ENCODE results near the gene PLAGL1. TPM values are rescaled to one million over a fixed set of nuclear protein-coding genes. Genes with fewer than 3 reads are reported as not detected.
"Not testable (repeated sequence)": the region's sequence is repeated elsewhere in the genome, so short reads cannot be mapped to it uniquely, and the experiment has no call there.

The PLAGL1 gene
- total RNA-seq, 2 donors from 2014 or later, result 36.6 to 51.8 TPM

DNA sequence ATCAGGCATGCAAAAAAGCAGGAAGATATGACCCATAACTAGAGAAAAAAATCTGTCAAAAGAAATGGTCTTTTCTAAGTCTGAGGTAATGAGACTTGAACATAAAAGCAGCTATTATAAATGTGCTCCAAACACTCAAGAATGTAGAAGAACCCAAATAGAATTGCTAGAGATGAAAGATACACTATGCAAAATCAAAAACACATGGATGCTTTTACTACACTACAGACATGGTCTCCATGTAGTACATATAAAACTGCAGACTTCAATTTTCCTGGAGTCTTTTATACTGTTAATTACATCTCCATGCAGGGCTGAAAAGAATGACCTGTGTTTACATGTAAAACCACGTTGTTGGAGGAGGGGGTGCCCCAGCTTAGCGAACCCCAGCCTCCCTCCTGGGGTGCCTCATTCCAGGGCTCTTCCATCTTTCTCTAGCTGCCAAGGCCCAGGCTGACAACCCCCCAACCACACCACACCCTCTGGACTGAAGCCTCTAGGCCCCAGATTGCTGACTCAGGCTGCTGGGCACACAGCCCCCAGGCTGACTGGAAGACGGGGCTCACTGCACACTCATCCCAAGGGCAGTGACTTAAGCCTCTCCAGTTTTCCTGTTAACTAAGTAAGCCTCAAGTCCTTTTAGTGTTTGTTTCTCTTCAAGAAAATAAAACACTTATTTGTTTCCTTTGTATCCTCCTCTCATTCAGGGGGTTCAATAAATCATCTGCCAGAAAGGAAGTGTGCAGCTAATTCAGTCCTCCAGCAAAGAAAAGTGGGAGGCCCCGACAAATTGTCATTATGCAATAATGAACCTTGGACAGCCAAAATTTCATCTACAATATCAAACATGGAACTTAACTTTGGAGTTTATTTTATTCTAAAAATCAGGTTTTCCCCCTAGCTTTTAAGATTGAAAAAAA is 26.0 kb upstream of the PLAGL1 start:
- H3K27me3 Mint-ChIP-seq (ENCODE audit: low read depth), result no peaks in the 10 kb centered on the region
- ATAC-seq (replicated peaks in 1 of 2) (no peak), DNase-seq (no peak)

DNA sequence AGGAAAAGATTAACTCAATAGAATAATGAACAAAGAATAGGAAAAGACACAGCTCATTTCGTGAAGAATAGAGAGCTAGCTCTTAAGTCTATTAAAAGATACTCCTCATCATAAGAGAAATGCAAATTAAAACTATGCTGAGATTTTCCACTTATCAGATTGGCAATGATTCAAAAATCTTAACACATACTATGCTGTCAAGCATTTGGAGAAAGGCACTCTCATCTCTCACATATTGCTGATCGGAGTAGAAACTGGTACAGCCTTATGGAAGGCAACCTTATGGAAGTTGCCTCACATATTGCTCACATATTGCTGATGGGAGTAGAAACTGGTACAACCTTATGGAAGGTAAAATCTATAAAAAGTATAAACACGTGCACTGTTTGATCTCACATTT is 21.4 kb upstream of the PLAGL1 start:
- no peak for DNase-seq
- ATAC-seq (replicated peaks in 1 of 2), result no peak
- Mint-ChIP-seq H3K9me3 (peaks cover 0 to 2% of the 10 kb centered on the region in 2 donors), H3K36me3 (ENCODE audit: insufficient read depth in 2 of 2) (no peaks in the 10 kb centered on the region), H3K4me1 (ENCODE audit: low read depth) (no peaks in the 10 kb centered on the region), H3K27me3 (ENCODE audit: low read depth) (no peaks in the 10 kb centered on the region), H3K27ac (no peak overlapping the region), H3K4me3 (no peak overlapping the region)

More for the DNA sequence above, 26.0 kb upstream of the PLAGL1 start:
- peaks cover 0 to 2% of the 10 kb centered on the region in 2 donors for H3K9me3 Mint-ChIP-seq
- no peak overlapping the region for H3K27ac Mint-ChIP-seq
- no peak overlapping the region for H3K4me3 Mint-ChIP-seq
- H3K4me1 Mint-ChIP-seq (ENCODE audit: low read depth), result peaks cover 14% of the 10 kb centered on the region
- no peaks in the 10 kb centered on the region for H3K36me3 Mint-ChIP-seq (ENCODE audit: insufficient read depth in 2 of 2)

DNA sequence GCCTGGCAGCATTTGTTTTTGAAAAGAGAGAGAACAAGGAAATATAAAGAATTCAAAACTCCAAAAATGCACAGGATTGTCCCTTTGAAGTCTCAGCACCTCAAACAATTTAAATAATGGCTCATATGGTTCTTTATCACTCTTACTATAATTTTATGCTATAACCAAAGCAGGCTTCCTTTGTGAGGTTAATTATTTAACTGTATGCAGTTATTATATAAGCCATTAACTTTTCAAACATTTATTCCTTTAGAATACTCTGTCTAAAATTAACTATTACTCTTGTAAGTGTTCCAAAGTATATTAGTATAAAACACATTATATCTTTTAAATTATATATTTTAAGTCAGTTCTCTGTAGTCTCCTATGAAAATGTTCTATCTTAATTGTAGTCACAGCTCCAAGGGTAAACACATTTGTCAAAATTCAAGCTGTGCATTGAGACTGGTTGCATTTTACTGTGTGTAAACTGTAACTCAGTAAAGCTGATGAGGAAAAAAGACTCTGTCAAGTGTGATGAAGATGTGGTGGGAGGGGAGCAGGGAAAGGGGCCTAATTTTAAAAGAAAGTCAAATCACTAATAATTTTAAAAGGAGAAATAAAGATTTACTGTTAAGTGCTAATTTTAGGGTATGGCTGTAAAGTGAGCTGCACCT is 20.0 kb upstream of the PLAGL1 start:
- ATAC-seq (replicated peaks in 1 of 2) (no peak), DNase-seq (no peak)
- H3K27ac Mint-ChIP-seq, result no peak overlapping the region
- H3K27me3 Mint-ChIP-seq (ENCODE audit: low read depth), result no peaks in the 10 kb centered on the region
- H3K36me3 Mint-ChIP-seq (ENCODE audit: insufficient read depth in 2 of 2), result no peaks in the 10 kb centered on the region
- peaks cover 0 to 2% of the 10 kb centered on the region in 2 donors for H3K9me3 Mint-ChIP-seq
- no peak overlapping the region for H3K4me3 Mint-ChIP-seq
- no peaks in the 10 kb centered on the region for H3K4me1 Mint-ChIP-seq (ENCODE audit: low read depth)

DNA sequence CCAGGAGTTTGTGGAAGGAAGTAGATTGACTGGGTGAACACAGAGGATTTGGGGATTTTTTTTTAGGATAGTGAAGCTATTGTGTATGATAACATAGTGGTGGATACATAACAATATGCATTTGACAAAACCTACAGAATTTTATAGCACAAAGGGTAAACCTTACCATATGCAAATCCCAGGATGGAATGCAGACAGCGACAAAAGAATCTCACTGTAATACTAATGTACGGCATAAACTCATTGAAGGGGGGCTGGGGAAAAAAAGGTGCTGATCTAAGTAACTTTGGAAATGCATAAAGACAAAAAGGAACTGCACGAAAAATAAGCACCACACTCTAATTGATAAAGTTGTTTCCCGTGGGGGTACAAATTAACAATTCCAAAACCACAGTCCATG is 15.2 kb upstream of the PLAGL1 start:
- H3K36me3 Mint-ChIP-seq (ENCODE audit: insufficient read depth in 2 of 2), result no peaks in the 10 kb centered on the region
- H3K4me1 Mint-ChIP-seq (ENCODE audit: low read depth), result no peaks in the 10 kb centered on the region
- H3K4me3 Mint-ChIP-seq, result no peak overlapping the region
- H3K9me3 Mint-ChIP-seq, result no peaks in the 10 kb centered on the region
- no peak for ATAC-seq (replicated peaks in 1 of 2)
- no peaks in the 10 kb centered on the region for H3K27me3 Mint-ChIP-seq (ENCODE audit: low read depth)
- no peak for DNase-seq
- H3K27ac Mint-ChIP-seq, result no peak overlapping the region

DNA sequence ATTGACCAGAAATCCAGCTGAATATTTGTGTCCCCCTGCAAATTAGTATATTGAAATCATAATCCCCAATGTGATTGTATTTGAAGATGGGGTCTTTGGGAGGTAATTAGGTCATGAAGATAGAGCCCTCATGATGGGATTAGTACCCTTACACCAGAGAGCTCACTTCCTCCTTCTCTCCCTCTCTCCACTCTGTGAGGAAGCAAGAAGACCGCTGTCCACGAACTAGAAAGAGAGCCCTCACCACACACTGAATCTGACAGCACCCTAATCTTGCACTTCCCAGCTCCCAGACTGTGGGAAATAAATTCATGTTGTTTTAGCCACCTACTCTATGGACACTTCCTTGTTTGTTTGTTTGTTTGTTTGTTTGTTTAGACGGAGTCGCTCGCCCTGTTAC is 11.9 kb upstream of the PLAGL1 start:
- no peak overlapping the region for H3K4me3 Mint-ChIP-seq
- no peaks in the 10 kb centered on the region for H3K36me3 Mint-ChIP-seq (ENCODE audit: insufficient read depth in 2 of 2)
- H3K4me1 Mint-ChIP-seq (ENCODE audit: low read depth), result no peaks in the 10 kb centered on the region
- ATAC-seq (replicated peaks in 1 of 2), result no peak
- no peak for DNase-seq
- H3K27me3 Mint-ChIP-seq (ENCODE audit: low read depth), result no peaks in the 10 kb centered on the region
- H3K9me3 Mint-ChIP-seq, result no peaks in the 10 kb centered on the region
- no peak overlapping the region for H3K27ac Mint-ChIP-seq

DNA sequence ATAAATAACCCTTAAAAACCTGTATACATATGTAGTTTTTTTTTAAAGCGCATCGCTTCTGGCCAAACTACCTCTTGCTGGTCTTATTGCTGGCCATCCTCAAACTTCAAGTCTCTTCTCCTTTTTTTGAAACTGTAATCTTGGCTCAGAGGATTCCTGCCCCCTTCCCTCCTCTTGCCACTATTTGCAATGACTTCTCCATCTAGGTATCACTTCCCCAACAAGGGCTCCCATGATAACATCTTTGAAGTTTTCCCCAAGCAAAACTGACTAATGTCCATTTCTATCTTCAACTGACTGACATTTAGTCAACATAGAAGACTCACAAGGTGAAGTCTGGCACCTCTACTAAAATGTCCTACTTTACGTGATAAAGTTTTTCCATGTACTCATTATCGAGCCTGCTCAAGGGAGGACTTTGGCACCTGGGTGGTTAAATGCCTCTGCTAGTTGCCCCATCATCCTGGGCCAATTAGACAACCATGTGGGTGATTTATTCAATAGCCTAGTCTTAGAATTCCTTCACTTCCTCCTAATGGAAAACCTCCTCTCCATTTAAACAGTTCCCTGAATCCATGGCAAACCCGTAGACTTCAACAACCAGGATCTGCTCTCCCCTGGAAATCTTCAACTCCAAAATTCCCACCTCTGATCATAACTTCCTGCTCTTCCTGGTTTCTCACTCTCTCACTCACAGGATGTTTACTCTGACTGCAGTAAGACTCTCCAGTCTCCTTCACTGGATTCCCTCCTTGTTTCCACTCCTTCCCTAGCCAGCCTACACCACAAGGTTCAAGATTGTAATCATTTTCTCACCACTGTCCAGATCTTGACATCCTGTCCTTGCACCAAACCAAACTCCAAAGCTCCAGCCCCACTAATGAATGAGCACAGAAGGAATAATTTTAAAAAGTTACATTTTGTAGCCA is 9.4 kb upstream of the PLAGL1 start:
- H3K4me3 Mint-ChIP-seq, result no peak overlapping the region
- DNase-seq, result no peak
- H3K27me3 Mint-ChIP-seq (ENCODE audit: low read depth), result no peaks in the 10 kb centered on the region
- no peaks in the 10 kb centered on the region for H3K4me1 Mint-ChIP-seq (ENCODE audit: low read depth)
- no peak for ATAC-seq (replicated peaks in 1 of 2)
- H3K36me3 Mint-ChIP-seq (ENCODE audit: insufficient read depth in 2 of 2), result no peaks in the 10 kb centered on the region
- no peaks in the 10 kb centered on the region for H3K9me3 Mint-ChIP-seq
- no peak overlapping the region for H3K27ac Mint-ChIP-seq

DNA sequence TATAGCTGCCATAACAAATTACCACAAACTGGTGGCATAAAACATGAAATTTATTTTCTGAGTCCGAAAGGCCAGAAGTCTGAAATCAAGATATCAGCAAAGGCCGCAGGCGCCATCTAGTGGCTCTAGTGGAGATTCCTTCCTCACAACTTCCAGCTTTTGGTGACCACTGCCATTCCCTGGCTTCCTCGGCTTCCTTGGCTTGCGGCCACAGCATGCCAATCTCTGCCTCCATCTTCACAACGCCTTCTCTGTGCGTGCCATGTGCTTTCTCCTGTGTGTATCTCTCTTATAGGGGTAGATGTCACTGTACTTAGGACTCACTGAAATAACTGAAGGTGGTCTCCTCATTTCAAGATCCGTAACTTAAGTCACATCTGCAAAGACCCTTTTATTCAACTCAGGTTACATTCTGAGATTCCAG is 5.4 kb upstream of the PLAGL1 start:
- H3K4me3 Mint-ChIP-seq, result no peak overlapping the region
- no peak overlapping the region for H3K27ac Mint-ChIP-seq
- peaks cover 1% of the 10 kb centered on the region in 2 donors for H3K36me3 Mint-ChIP-seq (ENCODE audit: insufficient read depth in 2 of 2)
- H3K9me3 Mint-ChIP-seq, result no peaks in the 10 kb centered on the region
- DNase-seq (peak; percentile 56 to 64), ATAC-seq (replicated peaks in 1 of 2) (peak in 1 of 2 donors; percentile 21)
- peaks cover 23% of the 10 kb centered on the region for H3K27me3 Mint-ChIP-seq (ENCODE audit: low read depth)
- H3K4me1 Mint-ChIP-seq (ENCODE audit: low read depth), result peaks cover 4% of the 10 kb centered on the region

DNA sequence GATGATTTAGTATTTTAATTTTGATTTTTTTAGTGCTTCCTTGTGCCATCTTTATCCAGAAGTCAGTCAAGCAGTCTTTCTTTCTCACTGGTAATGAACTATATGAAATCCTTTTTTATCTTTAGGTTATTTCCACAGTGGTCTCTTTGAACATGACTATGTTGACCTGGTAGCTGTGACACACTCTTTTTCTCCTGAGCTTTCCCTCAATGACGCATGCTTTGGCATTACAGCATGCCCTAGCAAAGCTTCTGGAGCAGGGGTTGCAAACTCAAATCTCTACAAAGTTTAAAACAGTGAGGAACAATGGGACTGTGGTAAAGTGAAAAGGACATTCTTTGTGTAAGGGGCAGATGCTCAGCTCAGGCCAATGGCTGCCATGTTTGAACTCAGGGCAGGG is 4.5 kb upstream of the PLAGL1 start:
- no peaks in the 10 kb centered on the region for H3K9me3 Mint-ChIP-seq
- no peak overlapping the region for H3K4me3 Mint-ChIP-seq
- peaks cover 5% of the 10 kb centered on the region for H3K4me1 Mint-ChIP-seq (ENCODE audit: low read depth)
- ATAC-seq (replicated peaks in 1 of 2), result no peak
- peaks cover 23% of the 10 kb centered on the region for H3K27me3 Mint-ChIP-seq (ENCODE audit: low read depth)
- peaks cover 1% of the 10 kb centered on the region in 2 donors for H3K36me3 Mint-ChIP-seq (ENCODE audit: insufficient read depth in 2 of 2)
- DNase-seq, result no peak
- no peak overlapping the region for H3K27ac Mint-ChIP-seq

DNA sequence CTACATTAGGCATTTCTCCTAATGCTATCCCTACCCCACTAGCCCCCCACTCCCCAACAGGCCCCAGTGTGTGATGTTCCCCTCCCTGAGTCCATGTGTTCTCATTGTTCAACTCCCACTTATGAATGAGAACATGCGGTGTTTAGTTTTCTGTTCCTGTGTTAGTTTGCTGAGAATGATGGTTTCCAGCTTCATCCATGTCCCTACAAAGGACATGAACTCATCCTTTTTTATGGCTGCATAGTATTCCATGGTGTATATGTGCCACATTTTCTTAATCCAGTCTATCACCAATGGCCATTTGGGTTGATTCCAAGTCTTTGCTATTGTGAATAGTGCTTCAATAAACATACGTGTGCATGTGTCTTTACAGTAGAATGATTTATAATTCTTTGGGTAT is 1.6 kb upstream of the PLAGL1 start:
- not testable (repeated sequence) for ATAC-seq (replicated peaks in 1 of 2); H3K4me3 Mint-ChIP-seq; H3K9me3 Mint-ChIP-seq; H3K36me3 Mint-ChIP-seq (ENCODE audit: insufficient read depth in 2 of 2); DNase-seq
- Mint-ChIP-seq H3K27me3 (ENCODE audit: low read depth) (peaks cover 31% of the 10 kb centered on the region), H3K27ac (peak overlapping the region; percentile 38), H3K4me1 (ENCODE audit: low read depth) (peaks cover 14% of the 10 kb centered on the region)

DNA sequence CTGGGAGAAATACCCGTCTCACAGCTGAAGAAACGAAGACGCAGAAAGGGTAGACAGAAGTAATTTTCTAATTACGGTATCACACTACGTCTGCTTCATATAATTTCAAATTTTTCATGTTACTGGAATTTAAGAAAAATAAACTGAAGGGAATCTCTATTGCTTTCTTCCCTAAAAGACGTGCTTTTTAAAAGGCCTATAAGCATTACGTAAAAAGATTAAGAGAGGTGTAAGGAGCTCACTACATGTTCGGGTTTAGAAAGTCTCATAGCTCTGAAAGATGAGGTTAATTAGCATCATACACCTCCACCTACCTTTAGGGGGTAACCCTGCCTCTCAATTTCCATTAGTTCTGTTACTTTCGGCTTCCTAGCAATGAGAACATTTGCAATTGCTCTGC is 787 bp upstream of the PLAGL1 start:
- no peak for DNase-seq
- H3K36me3 Mint-ChIP-seq (ENCODE audit: insufficient read depth in 2 of 2), result peaks cover 1 to 3% of the 10 kb centered on the region in 2 donors
- peaks cover 31% of the 10 kb centered on the region for H3K27me3 Mint-ChIP-seq (ENCODE audit: low read depth)

DNA sequence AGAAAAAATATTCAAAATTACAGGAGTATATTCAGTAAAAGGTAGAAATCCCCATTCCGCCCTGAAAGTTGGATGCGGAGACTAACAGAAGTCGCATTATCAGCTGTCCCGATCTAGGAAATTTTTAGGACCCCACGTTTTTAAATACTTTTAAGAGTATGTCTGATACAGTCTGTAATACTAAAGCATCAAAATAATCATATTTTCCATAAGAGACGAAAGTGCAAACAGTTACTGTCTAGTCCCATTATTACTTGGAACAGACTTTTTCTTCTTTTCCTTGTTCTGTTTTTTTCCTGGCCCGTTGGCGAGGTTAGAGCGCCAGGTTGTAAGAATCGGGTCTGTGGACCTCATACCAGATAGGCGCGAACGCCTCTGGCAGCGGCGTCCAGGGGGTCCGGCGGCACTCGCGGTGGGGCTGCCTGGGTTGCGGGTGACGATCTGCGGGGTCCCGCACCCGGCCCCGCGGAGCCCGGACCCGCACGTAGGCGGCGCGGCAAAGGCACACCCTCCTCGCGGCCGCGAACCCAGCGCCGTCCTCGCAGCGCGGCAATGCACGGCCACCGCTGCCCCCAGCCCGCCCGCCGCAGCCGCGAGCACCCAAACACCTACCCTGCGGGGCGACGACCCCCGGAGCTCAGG is 460 bp downstream of the PLAGL1 start:
- peak overlapping the region; percentile 85 for H3K27ac Mint-ChIP-seq
- H3K9me3 Mint-ChIP-seq, result no peaks in the 10 kb centered on the region

More for the DNA sequence above, 787 bp upstream of the PLAGL1 start:
- ATAC-seq (replicated peaks in 1 of 2), result no peak
- H3K4me1 Mint-ChIP-seq (ENCODE audit: low read depth), result peaks cover 14% of the 10 kb centered on the region
- H3K4me3 Mint-ChIP-seq, result peak overlapping the region; percentile 76 to 77
- H3K9me3 Mint-ChIP-seq, result no peaks in the 10 kb centered on the region
- H3K27ac Mint-ChIP-seq, result peak overlapping the region; percentile 75

DNA sequence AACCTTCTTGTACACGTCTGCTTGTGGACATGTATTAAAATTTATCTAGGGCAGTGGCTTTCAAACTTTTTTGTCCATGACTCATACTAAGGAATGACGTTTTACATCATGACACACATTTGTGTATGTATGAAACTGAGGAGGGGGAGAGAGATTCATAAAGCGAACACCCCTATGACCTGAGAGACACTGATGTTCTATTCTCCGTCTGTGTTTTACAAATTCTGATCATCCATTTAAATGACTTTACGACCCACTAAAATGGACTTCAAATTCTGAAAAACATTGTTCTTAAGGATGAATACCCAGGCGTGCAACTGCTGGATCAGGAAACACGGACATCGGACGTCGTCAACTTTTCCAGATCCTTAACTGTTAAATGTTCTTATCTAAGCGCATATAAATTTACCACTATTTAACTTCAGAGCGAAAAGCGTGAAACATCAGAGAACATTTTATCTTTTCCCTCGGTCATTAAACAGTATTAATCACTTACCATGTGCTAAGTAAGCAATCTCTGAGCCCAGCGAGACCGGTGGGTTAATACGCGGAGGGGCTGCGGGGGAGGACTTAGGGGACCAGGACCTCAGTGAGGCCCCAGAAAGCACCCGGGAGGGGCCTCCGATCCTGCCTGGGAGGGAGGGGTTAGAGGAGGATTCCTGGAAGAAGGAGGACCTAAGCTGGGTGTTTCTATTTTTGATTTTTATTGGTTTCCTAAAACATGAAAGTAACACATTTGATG is 1.2 kb downstream of the PLAGL1 start:
- Mint-ChIP-seq H3K36me3 (ENCODE audit: insufficient read depth in 2 of 2) (peaks cover 1 to 6% of the 10 kb centered on the region in 2 donors), H3K4me3 (peak overlapping the region; percentile 66 to 88), H3K9me3 (no peaks in the 10 kb centered on the region), H3K27me3 (ENCODE audit: low read depth) (peaks cover 27% of the 10 kb centered on the region), H3K27ac (no peak overlapping the region), H3K4me1 (ENCODE audit: low read depth) (peaks cover 14% of the 10 kb centered on the region)
- peak; percentile 24 to 31 for ATAC-seq (replicated peaks in 1 of 2)
- DNase-seq, result no peak

More for the DNA sequence above, 460 bp downstream of the PLAGL1 start:
- Mint-ChIP-seq H3K36me3 (ENCODE audit: insufficient read depth in 2 of 2) (peaks cover 1 to 3% of the 10 kb centered on the region in 2 donors), H3K4me1 (ENCODE audit: low read depth) (peaks cover 14% of the 10 kb centered on the region), H3K27me3 (ENCODE audit: low read depth) (peaks cover 31% of the 10 kb centered on the region), H3K4me3 (peak overlapping the region; percentile 74 to 88)
- DNase-seq (peak; percentile 9 to 16), ATAC-seq (replicated peaks in 1 of 2) (peak; percentile 61 to 68)
